Stromal cell of bone marrow (primary cell): ENCODE results near the gene CD163L1.

Source experiments
- DNase-seq: peaks from one replicate; pipeline ENCODE4 v3.0.0-alpha.2; 2012; ENCODE audit warnings: low read depth

Gene CD163L1

GRCh38 chr12:7324176-7324575 lies 119.8 kb downstream of the CD163L1 start:
- no peak for DNase-seq

DNA sequence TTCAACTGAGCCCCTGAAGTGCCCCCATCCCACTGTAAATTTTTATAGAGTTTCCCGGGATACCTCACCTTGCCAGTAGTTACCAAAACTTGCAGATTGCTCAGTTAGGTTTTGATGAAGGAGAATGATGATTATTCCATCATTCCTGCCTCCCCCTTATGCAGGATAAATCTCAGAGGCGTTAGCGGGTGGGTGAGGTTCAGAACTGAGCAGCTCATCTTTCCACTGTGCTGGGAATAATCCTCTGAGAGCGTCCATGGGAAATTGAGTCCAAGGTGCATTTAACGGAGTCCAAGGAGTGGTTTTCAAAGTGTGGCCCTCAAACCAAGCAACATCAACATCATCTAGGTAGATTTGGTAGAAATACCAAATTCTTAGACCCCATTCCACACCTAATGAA lies 121.4 kb downstream of the CD163L1 start:
- no peak for DNase-seq

- DNase-seq: no peak
These were observed 122.3 kb downstream of the CD163L1 start for GRCh38 chr12:7321624-7322023.

DNA sequence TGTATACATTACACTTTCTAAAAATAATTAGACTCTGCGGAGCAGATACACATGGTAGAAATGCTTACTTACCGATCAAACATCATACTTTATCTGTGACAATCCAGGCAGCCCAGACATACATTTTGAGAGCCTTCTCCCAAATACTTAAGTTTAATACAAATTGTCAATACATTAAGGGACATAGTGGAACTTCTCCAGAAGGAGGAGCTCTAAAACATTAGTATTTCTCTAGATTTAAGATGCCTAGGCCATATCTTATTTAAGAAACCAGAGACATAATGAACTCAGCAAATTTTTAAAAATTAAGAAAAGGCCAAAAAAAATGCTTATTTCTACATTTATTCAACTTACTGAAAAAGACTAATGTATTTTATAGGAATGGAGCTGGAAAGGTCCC lies 124.0 kb downstream of the CD163L1 start:
- no peak for DNase-seq

- no peak for DNase-seq
These were observed 133.9 kb downstream of the CD163L1 start for GRCh38 chr12:7310070-7310469.
